ENCODE results near the gene SFRP2.

SFRP2 gene

GRCh38 chr4:153788413-153789276, at the start of gene SFRP2:
Gene SFRP2 (minus strand): TSS chr4:153789083. CDS start chr4:153788835, 248 bp downstream.
- TF ChIP-seq CTCF (IDR thresholded peaks at IDR 0.05): no peak
- Histone ChIP-seq H3K36me3 (no peaks in the 10 kb centered on the region), H3K27ac (peak within 1 kb of the TSS; percentile 30 to 43), H3K4me3 (peak within 1 kb of the TSS; percentile 38 to 41), H3K27me3 (peaks cover 0 to 76% of the 10 kb centered on the region in 2 donors), H3K9me3 (no peaks in the 10 kb centered on the region), H3K4me1 (peaks cover 0 to 51% (median 36%) of the 10 kb centered on the region in 4 donors)
- intact Hi-C loops (cut with DNase I; ENCODE audit: low total_unique reads): no loop called here
- peak in 1 of 2 donors; percentile 47 for DNase-seq

GRCh38 chr4:153838564-153838963, 49.7 kb upstream of the SFRP2 start:
- H3K4me1 ChIP-seq: no peaks in the 10 kb centered on the region
- no peaks in the 10 kb centered on the region for H3K9me3 ChIP-seq
- no peak for DNase-seq
- H3K27me3 ChIP-seq: no peaks in the 10 kb centered on the region
- intact Hi-C loops (cut with DNase I; ENCODE audit: low total_unique reads): no loop called here
- no peaks in the 10 kb centered on the region for H3K36me3 ChIP-seq
- H3K4me3 ChIP-seq: no peak overlapping the region
- H3K27ac ChIP-seq: no peak overlapping the region
- TF ChIP-seq CTCF (IDR thresholded peaks at IDR 0.05): no peak

- Histone ChIP-seq H3K36me3 (no peaks in the 10 kb centered on the region), H3K4me3 (no peak overlapping the region), H3K9me3 (no peaks in the 10 kb centered on the region), H3K4me1 (no peaks in the 10 kb centered on the region), H3K27ac (no peak overlapping the region), H3K27me3 (no peaks in the 10 kb centered on the region)
- TF ChIP-seq CTCF (IDR thresholded peaks at IDR 0.05): no peak
- intact Hi-C loops (cut with DNase I; ENCODE audit: low total_unique reads): no loop called here
- DNase-seq: no peak
Measured at GRCh38 chr4:153834901-153835300, 46.0 kb upstream of the SFRP2 start.

- Histone ChIP-seq H3K9me3 (no peaks in the 10 kb centered on the region), H3K4me1 (no peaks in the 10 kb centered on the region), H3K27me3 (no peaks in the 10 kb centered on the region), H3K36me3 (no peaks in the 10 kb centered on the region), H3K27ac (no peak overlapping the region), H3K4me3 (no peak overlapping the region)
- intact Hi-C loops (cut with DNase I; ENCODE audit: low total_unique reads): no loop called here
- DNase-seq: no peak
- TF ChIP-seq CTCF (IDR thresholded peaks at IDR 0.05): no peak
Measured at GRCh38 chr4:153832720-153833287, 43.9 kb upstream of the SFRP2 start.

GRCh38 chr4:153832054-153832453, 43.2 kb upstream of the SFRP2 start:
- DNase-seq: no peak

More at GRCh38 chr4:153832054-153832453, 43.2 kb upstream of the SFRP2 start:
- TF ChIP-seq CTCF (IDR thresholded peaks at IDR 0.05): no peak
- H3K9me3 ChIP-seq: no peaks in the 10 kb centered on the region
- no peaks in the 10 kb centered on the region for H3K4me1 ChIP-seq
- intact Hi-C loops (cut with DNase I; ENCODE audit: low total_unique reads): no loop called here
- H3K27me3 ChIP-seq: no peaks in the 10 kb centered on the region
- no peaks in the 10 kb centered on the region for H3K36me3 ChIP-seq
- H3K4me3 ChIP-seq: no peak overlapping the region
- no peak overlapping the region for H3K27ac ChIP-seq
